OCI-LY1 (cell line): ENCODE results near the gene ATP2B2.

Experiments
- H2AFZ ChIP-seq: fragments of 200-600 bp; sonication (generic), shearing (Covaris generic); 2 replicates; pipeline ENCODE4 v1.6.0; 2014; ENCODE audit warnings: antibody characterized with exemption, mild to moderate bottlenecking, low read length
- H3F3A ChIP-seq: fragments of 200-600 bp; sonication (generic), shearing (Covaris generic); 2 replicates; pipeline ENCODE4 v1.6.0; 2014; ENCODE audit warnings: mild to moderate bottlenecking, antibody characterized with exemption, low read length, moderate library complexity; ENCODE audit not compliant: insufficient read depth
- H3K27ac ChIP-seq: fragments of 200-600 bp; sonication (generic); 2 replicates; pipeline ENCODE4 v1.5.1; 2014; ENCODE audit warnings: low read length, mixed run types, mild to moderate bottlenecking, low read depth; ENCODE audit not compliant: poor library complexity, severe bottlenecking
- H3K27me3 ChIP-seq: fragments of 200-600 bp; sonication (generic); 2 replicates; pipeline ENCODE4 v1.6.0; 2014; ENCODE audit warnings: antibody characterized with exemption, mild to moderate bottlenecking, low read length, moderate library complexity; ENCODE audit not compliant: insufficient read depth
- H3K36me3 ChIP-seq: fragments of 200-600 bp; sonication (generic); 2 replicates; pipeline ENCODE4 v1.6.1; 2014; ENCODE audit warnings: mild to moderate bottlenecking, antibody characterized with exemption, low read length, moderate library complexity, mixed read lengths; ENCODE audit not compliant: insufficient read depth
- H3K4me1 ChIP-seq: fragments of 200-600 bp; sonication (generic); 2 replicates; pipeline ENCODE4 v1.5.1; 2014; ENCODE audit warnings: mild to moderate bottlenecking, low read length, moderate library complexity; ENCODE audit not compliant: insufficient read depth, severe bottlenecking
- H3K4me2 ChIP-seq: fragments of 200-600 bp; sonication (generic), shearing (Covaris generic); 2 replicates; pipeline ENCODE4 v1.6.1; 2014; ENCODE audit warnings: low read length
- H3K4me3 ChIP-seq: fragments of 200-600 bp; sonication (generic); 2 replicates; pipeline ENCODE4 v1.5.1; 2014; ENCODE audit warnings: low read length, low read depth, mild to moderate bottlenecking, mixed read lengths; ENCODE audit not compliant: poor library complexity, severe bottlenecking
- H3K79me2 ChIP-seq: fragments of 200-600 bp; shearing (Covaris generic); 2 replicates; pipeline ENCODE4 v1.6.1; 2016; ENCODE audit warnings: mixed run types, low read length, mixed read lengths; ENCODE audit not compliant: insufficient read depth
- H3K9ac ChIP-seq: fragments of 200-600 bp; sonication (generic), shearing (Covaris generic); 2 replicates; pipeline ENCODE4 v1.6.1; 2014; ENCODE audit warnings: mild to moderate bottlenecking, low read length, mixed read lengths
- H3K9me2 ChIP-seq: fragments of 200-600 bp; sonication (generic), shearing (Covaris generic); 2 replicates; pipeline ENCODE4 v1.6.1; 2014; ENCODE audit warnings: low read depth, mild to moderate bottlenecking, low read length, mixed read lengths
- H3K9me3 ChIP-seq: fragments of 200-600 bp; shearing (Covaris generic); 2 replicates; pipeline ENCODE4 v1.6.1; 2014; ENCODE audit warnings: low read length, mixed read lengths
- H4K20me1 ChIP-seq: fragments of 200-600 bp; sonication (generic), shearing (Covaris generic); 2 replicates; pipeline ENCODE4 v1.6.0; 2016; ENCODE audit warnings: mild to moderate bottlenecking, low read length; ENCODE audit not compliant: insufficient read depth
- EZH2 ChIP-seq: fragments of 200-600 bp; sonication (generic), shearing (Covaris generic); IDR thresholded peaks from 2 replicates; pipeline ENCODE4 v1.8.0; 2017; ENCODE audit warnings: borderline replicate concordance, mixed run types, mild to moderate bottlenecking, antibody characterized with exemption, low read length, moderate library complexity, mixed read lengths
- TF ChIP-seq, protein P1 (sequence below): fragments of 200-600 bp; sonication (generic), shearing (Covaris generic); IDR thresholded peaks from 2 replicates; pipeline ENCODE4 v1.5.1; 2017; ENCODE audit warnings: mild to moderate bottlenecking, antibody characterized with exemption, low read length, moderate library complexity, mixed read lengths

Gene ATP2B2

DNA sequence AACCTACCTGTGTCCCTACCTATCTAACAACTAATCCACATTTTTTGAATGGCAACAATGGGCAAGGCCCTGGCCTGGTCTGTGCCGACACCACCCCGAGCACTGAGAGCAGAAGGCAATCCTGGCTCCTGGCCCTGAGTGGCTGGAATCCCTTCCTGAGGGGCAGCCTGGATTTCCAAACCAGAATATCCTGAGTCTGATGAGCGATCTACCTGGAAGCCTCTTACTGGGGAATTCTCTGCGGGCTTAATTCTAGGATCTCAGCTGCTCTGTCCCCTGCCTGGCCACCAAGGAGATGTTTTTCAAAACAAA, 22.1 kb downstream of the ATP2B2 start:
- no peak for TF ChIP-seq EZH2
- TF ChIP-seq, protein P1, sequence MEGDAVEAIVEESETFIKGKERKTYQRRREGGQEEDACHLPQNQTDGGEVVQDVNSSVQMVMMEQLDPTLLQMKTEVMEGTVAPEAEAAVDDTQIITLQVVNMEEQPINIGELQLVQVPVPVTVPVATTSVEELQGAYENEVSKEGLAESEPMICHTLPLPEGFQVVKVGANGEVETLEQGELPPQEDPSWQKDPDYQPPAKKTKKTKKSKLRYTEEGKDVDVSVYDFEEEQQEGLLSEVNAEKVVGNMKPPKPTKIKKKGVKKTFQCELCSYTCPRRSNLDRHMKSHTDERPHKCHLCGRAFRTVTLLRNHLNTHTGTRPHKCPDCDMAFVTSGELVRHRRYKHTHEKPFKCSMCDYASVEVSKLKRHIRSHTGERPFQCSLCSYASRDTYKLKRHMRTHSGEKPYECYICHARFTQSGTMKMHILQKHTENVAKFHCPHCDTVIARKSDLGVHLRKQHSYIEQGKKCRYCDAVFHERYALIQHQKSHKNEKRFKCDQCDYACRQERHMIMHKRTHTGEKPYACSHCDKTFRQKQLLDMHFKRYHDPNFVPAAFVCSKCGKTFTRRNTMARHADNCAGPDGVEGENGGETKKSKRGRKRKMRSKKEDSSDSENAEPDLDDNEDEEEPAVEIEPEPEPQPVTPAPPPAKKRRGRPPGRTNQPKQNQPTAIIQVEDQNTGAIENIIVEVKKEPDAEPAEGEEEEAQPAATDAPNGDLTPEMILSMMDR = no peak
- H3K27ac ChIP-seq = no peak overlapping the region
- no peaks in the 10 kb centered on the region for H3K79me2 ChIP-seq
- no peaks in the 10 kb centered on the region for H3F3A ChIP-seq
- no peak overlapping the region for H3K9ac ChIP-seq
- no peaks in the 10 kb centered on the region for H3K9me3 ChIP-seq
- no peaks in the 10 kb centered on the region for H4K20me1 ChIP-seq
- no peak overlapping the region for H2AFZ ChIP-seq
- H3K4me3 ChIP-seq = no peak overlapping the region
- no peaks in the 10 kb centered on the region; the same call in 1 of the 2 replicates for H3K36me3 ChIP-seq
- peaks cover 5% of the 10 kb centered on the region; the same call in 1 of the 2 replicates for H3K27me3 ChIP-seq
- H3K4me1 ChIP-seq = no peaks in the 10 kb centered on the region
- H3K4me2 ChIP-seq = no peak overlapping the region
- no peaks in the 10 kb centered on the region for H3K9me2 ChIP-seq

DNA sequence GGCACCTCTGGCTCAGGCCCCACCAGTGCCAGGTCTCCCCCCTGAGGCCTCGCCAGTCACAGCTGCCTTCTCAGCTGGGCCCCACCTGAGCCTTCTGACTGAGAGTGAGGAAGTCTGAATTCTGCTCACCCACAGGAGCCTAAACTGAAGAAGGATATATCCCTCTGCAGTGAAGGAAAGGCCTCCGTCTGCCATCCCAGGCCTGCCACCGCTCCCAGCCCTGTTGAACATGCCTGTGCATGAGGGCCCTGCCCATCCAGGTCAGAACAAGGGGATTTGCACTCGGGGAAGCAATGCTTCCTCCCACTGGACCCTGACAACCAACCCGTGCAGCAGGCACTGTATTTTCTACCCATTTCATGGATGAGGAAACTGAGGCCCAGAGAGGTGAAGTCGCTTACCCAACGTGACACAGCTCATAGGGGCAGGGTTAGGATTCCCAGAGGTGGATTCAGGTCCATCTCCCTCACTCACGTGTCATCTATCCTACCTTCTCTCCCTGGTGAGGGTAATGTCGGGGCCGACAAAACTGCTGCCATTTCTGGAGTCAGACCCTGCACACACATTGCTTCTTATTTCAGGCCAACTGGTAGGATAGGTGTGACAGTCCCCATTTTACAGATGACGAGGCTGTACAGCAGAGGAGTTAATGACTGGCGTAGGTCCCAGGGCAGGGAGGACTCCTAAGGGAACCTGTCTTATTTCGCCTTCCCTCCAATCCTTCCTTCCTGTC, 22.6 kb downstream of the ATP2B2 start:
- H2AFZ ChIP-seq = no peak overlapping the region
- no peak overlapping the region for H3K9ac ChIP-seq
- no peak overlapping the region for H3K4me3 ChIP-seq
- no peaks in the 10 kb centered on the region for H3K4me1 ChIP-seq
- H3K36me3 ChIP-seq = no peaks in the 10 kb centered on the region; the same call in 1 of the 2 replicates
- peaks cover 5% of the 10 kb centered on the region; the same call in 1 of the 2 replicates for H3K27me3 ChIP-seq
- no peaks in the 10 kb centered on the region for H3K9me2 ChIP-seq
- no peaks in the 10 kb centered on the region for H3K79me2 ChIP-seq
- no peaks in the 10 kb centered on the region for H4K20me1 ChIP-seq
- TF ChIP-seq, protein P1 = no peak
- no peak overlapping the region for H3K4me2 ChIP-seq
- H3K9me3 ChIP-seq = no peaks in the 10 kb centered on the region
- H3K27ac ChIP-seq = no peak overlapping the region
- H3F3A ChIP-seq = no peaks in the 10 kb centered on the region

DNA sequence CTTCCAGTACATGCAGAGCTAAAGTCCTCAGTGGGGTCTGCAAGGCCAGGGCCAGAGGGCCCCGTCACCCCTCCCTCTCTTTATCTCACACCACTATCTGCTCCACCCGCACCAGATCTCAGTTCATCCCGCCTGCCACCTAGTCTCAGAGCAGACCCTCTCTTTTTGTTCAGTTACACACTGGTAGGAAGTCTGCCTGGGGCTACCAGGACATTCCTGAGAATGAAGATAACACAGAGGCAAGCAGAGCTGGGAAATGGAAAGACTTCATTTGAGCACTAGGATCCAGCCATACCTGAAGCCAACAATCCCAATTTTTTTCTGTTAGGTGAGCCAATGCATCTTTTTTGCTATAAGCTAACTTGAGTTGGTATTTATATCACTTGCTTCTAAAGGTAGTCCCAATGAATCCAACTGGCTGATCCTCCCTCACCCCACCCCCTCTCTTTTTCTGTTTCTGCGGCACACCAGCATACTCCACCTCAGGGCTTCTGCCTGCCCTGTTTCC, 24.5 kb downstream of the ATP2B2 start:
- Histone ChIP-seq H3K36me3 (no peaks in the 10 kb centered on the region; the same call in 1 of the 2 replicates), H3K79me2 (no peaks in the 10 kb centered on the region), H3K27ac (no peak overlapping the region), H3K9me2 (no peaks in the 10 kb centered on the region), H2AFZ (no peak overlapping the region), H3K27me3 (peaks cover 5% of the 10 kb centered on the region; the same call in 1 of the 2 replicates), H3K4me3 (no peak overlapping the region), H3K9ac (no peak overlapping the region), H3K4me2 (no peak overlapping the region), H3K9me3 (no peaks in the 10 kb centered on the region), H3F3A (no peaks in the 10 kb centered on the region), H3K4me1 (no peaks in the 10 kb centered on the region), H4K20me1 (no peaks in the 10 kb centered on the region)
- TF ChIP-seq EZH2 = no peak
- TF ChIP-seq, protein P1 = no peak
